NCI-H510A treated with DMSO at 0.1 percent for 48 hours (cell line): ENCODE results near the gene RBM47.
"Not testable (repeated sequence)": the region's sequence is repeated elsewhere in the genome, so short reads cannot be mapped to it uniquely, and the experiment has no call there.

ENCODE experiments used
- DNase-seq: peaks from one replicate; lab custom pipeline; 2025; lab: John Stamatoyannopoulos, UW

The RBM47 gene

DNA sequence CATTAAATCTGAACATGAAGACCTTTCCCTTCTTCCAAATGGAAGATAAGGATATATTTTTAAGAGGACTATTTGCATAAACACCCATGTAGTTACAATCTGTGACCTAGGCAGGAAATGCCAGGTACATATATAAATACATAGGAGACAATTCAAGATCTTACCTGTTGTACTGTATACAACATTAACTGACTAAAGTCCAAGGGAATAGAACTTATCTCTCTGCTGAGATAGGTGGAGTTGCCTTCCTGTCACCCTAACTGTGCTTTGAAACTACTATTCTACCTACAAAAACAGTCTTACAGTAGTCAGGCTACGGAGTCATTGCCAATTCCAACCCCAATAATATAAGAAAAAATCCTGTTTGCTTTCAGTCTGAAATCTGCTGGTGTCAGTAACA lies 188.2 kb downstream of the RBM47 start:
- DNase-seq = no peak

DNA sequence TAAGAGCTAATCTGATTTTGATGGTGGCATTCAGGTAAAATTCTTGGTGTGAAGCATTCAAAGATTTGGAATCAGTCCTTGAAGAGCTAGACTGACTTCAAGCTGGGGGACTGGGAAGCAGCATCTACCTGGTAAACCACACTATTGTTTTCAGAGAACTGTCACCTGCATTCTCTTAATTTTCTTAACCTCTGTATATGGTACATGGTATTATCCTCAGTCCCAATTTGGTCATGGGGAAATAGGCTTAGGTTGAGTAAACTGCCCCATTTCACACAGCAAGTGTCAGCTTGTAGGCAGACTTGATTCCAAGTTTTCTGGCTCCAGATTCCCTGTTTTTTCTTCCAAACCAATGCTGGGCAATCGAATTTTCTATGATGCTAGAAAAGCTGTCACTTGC lies 190.1 kb downstream of the RBM47 start:
- no peak for DNase-seq

DNA sequence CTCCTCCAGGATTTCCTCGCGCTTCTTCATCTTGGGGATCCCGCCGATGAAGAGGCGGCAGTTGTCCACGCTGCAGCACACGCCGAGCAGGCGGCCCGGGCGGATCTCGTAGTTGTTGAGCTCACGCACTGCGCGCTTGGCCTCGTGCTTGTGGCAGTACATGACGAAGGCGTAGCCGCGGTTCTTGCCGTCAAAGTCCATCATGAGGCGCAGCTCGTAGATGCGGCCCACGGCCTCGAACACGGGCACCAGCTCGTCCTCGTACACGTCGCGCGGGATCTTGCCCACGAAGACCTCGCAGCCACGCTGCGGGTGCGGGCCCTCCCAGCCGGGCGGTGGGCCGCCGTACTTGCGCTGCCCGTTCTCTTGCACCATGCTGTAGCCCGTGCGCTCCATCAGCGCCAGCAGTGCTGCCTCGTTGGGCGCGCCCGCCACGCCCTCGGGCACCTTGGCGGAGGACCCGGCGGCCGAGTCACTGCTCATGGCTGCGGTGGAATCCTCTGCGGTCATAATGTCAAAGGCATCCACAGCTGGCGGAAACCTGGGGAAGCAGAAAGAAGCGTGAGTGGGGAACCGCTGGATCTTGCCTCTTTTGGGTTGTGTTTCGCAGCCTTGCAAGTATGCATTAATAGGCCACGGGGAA lies 191.2 kb downstream of the RBM47 start:
- DNase-seq = no peak

DNA sequence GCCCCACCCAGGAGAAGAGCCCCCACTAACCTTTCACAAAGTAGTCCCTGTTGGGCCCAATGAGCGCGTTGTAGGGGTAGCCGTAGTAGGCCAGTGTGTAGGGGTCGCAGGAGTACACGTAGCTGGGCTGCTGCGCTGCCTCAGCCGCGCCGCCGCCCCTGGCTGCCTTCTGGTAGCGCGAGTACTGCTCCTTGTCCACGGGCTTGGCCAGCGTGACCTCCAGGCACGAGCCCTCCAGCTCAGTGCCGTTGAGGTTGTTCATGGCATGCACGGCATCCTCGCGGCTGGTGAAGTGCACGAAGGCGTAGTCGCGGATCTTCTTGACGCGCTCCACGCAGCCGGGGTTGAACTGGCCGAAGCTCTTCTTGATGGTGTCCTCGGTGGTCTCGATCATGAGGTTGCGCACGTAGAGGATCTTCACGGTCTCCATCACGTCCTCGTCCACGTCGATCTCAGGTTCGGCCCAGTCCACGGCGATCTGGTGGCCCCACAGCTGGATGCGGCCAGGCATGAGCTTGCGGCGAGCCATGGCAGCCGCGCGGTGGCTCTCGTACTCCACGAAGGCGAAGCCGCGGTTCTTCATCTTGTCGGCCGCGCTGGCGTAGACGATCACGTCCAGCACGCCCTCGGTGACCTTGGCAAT lies 191.8 kb downstream of the RBM47 start:
- no peak for DNase-seq

DNA sequence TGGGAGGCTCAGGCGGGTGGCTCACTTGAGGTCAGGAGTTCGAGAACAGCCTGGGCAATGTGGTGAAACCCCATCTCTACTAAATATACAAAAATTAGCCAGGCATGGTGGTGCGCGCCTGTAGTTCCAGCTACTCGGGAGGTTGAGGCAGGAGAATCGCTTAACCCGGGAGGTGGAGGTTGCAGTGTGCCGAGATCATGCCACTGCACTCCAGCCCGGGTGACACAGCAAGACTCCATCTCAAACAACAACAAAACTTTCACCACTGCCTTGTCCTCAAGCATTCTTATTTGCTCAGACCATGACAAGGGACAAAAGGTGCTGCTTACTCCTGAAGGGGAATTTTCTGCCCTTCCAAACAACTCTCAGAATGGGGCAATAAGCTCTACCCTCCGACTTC lies 194.4 kb downstream of the RBM47 start:
- DNase-seq = not testable (repeated sequence)

DNA sequence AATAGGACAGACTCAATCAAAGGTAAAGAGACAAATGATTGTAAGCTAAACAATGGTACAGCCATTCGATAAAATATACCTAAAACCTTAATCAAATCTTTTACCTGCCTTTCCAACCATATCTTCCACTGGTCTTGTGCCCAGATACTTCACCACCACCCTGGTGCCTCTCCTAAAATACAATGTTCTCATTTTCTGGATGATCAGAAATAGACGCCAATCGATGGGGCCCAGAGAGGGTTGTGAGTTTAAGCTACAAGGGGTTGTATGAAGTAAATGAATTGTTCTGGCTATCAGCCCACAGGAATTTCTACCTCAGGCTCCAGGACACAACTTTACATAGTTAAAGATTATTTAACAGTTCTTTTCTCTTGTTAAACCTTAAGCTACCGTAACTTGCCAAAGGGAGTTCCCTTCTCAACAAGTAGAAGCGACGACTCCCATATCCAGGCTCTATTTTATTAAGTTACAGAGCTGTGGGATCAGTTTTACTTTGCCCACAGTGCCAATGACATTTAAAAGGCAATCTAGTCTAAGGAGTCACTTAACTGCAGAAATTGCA lies 195.5 kb downstream of the RBM47 start:
- DNase-seq = no peak

DNA sequence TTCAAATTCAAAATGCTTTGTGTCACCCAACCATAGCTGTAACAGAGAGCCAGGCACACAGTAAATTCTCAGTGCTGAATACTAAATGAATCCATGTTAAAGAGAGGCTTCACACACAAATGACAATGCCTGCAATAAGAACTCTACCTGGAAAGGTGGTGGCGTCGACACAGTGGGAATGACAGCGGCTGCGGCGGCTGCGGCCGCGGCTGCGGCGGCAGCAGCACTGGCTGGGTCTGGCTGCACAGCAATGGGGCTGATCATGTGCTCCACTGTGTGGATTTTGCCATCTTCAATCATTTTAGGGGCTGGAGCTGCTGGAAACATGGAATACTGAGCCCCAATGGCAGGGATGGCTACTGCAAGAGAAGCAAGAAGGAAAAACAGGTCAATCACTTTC lies 197.2 kb downstream of the RBM47 start:
- DNase-seq = no peak

DNA sequence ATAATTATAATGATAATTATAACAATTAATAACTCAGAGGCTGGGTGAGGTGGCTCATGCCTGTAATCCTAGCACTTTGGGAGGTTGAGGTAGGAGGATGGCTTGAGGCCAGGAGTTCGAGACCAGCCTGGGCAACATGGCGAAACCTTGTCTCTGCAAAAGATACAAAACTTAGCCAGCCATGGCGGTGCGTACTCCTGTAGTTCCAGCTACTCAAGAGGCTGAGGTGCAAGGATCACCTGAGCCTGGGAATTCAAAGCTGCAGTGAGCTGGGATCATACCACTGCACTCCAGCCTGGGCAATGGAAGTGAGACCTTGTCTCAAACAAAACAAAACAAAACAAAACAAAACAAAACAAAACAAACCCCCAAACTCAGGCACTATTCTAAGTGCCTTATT lies 201.8 kb downstream of the RBM47 start:
- DNase-seq = not testable (repeated sequence)

DNA sequence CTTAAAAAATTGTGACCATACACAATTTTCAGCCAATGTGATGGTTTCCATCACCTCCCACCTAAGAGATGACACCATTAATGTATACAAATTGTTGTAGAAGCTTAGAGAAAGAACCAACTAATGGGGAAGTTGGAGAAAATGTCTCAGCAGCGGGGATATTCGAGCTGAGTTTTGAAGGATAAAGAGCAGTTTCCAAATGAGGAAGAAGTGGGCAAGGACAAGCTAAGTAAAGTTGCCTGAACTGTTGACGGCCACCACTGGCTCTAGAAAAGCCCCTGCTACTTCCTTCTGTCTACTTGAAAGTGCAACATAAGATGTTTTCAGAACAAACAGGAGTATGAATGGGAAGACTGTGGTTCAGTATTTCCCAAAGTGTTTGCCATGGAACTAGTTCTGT lies 202.5 kb downstream of the RBM47 start:
- no peak for DNase-seq

DNA sequence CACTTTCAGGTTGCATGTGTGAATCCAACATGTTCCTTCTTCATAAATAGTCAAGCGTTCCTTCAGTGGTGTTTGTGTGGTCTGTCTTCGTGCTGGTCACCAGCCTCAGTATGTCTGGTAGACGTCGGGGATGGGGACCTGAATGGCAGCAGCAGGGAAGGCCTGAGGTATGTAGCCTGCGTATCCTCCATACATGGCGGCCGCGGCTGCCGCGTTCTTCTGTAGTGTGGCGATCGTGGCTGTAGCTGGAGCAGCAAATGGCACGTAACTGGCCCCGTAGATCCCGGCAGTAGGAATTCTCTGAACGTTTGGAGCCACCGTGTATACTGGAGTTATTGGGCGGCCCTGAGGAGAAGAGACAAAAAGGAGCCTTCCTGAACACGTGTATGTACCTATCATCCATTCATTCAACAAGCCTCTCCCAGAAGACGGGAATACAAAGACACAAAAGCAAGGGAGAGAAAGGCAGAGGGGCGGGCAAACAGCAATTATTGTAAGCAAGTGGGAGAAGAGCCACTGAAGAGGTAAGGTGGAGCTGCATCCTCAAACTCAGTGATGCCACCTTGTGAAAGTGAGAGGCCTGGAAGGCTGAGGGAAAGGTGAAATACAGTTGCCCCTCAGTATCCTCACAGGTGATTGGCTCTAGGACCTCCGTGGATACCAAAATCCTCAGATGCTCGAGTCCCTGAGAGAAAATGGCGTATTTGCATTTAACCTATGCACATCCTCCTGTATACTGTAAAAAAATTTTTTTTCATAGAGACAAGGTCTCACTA lies 203.7 kb downstream of the RBM47 start:
- DNase-seq = no peak

DNA sequence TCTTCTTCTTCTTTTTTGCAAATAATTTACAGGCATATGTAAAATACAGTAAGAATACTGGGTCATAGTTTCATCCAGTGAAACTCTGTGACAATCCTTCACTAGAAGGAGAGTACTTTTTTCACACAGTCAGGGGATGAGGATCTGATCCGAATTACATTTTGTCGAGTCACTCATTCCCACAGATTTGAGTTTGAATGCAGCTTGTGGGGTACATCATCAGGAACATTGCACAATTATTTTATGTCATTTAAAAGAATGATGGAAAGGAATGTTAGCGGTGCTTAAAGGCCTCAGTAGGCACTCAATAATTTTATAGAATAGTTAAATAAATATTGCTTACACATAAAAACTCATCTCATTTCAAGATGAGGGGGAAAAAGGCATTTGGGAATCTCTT lies 205.9 kb downstream of the RBM47 start:
- DNase-seq = no peak

DNA sequence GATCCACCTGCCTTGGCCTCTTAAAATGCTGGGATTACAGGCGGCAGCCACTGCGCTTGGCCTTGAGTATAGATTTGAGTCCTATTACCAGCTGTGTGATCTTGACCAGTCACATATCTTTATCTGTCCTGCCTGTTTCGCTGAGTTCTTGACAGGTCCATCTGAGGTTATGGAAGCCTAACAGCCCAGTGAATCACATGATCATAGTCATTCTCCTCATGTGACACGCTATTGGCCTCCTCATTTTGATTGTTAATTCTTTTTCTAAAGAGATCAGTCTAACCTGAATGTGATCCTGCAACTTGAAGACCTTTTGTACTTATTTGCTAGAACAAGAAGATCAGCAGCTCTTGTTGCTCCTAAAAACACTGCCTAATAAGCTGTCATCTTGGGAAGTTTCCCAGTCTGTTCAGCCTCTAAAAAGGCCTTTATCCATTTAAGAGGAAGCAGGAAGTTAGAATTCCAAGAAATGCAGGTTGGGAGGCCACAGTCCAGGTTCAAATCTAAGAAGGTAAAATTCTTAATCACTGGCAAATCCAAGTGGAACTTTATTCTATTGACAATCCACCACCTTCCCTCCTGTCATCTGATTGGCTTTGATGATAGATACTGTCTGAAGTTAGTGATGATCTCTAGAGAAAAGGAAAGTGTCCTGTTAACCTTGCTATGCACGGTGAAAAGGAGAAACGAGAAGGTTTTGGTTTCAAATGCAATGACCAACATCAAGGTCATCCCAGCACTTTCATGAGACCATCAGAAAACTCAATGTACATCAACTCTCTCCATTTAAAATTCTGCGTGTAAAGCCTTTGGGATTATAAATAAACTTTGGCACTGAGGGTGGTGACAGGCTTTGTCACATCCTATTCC lies 207.6 kb downstream of the RBM47 start:
- DNase-seq = no peak

DNA sequence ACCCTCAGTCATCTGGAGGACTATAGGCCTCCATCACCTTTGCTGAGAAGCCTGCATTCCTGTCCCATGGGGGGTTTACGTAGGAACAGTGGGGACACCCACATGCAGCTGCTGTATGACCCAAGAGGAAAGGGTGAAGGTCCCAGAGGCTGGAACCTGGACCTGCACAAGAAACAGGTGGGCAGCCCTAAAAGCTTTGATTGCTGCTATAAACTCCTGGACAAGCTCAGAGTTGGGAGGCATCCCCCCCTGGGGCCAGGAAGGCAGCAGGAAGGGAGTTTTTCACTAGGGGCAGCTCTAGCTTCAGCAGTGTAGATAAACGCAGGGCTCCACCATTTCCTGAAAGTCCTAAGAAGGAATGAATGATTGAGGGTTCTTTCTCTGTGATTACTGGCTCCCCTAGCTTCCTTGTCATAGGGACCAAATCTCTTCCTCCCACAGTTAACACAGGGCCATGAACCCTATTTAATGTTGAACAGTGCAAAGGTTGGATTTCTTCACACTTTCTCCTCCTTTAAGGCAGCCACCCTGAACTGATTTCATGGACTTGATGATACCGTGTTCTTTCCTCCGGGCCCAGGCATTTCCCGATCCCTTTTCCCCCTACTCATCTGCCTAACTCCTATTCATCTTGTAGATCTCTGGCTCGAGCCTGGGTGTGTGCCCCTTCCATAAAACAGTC lies 210.3 kb downstream of the RBM47 start:
- DNase-seq = no peak

DNA sequence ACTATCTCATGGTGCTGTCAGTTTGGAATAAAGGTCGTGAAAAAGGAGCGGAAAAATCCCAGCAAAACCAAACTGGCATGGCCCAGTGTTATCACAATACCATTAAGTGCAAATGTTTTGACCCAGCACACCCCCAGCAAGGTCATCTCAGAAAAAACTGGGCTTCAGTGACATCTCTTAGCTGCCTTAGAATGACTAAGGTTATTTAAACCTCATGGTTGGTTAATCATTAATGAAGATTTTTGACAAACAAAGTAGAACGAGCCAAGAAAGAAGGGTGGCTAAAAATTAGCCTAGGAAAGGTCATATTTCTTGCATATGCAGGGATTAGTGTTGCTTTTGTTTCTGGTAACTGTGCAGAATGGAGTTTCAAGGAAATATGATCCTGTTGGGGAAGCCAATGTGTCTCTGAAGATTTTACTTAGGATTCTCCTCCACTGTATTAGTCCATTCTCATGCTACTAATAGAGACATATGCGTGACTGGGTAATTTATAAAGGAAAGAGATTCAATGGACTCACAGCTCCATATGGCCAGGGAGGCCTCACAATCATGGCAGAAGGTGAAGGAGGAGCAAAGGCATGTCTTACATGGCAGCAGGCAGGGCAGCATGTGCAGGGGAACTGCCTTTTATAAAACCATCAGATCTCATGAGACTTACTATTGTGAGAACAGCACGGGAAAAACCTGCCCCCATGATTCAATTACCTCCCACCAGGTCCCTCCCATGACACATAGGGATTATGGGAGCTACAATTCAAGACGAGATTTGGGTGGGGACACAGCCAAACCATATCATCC lies 211.0 kb downstream of the RBM47 start:
- DNase-seq = no peak

DNA sequence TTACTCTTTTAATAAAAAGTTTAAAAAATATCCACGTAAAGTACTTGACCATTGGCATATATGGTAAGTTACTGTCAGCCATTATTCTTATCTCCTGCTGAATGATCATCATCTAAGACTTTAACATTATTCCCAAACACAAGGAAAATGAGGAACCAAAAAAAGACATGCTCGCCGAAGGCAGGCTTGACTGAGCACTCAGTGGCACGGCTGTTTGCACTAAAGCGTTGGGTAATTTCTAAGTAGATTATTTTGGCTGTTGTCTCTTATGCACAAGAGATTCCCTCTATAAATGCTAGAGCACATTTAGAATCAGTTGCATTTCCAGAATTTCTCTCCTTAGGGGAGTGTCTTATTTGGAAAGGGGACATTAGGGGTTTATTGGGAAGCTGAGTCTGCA lies 211.7 kb downstream of the RBM47 start:
- DNase-seq = no peak

DNA sequence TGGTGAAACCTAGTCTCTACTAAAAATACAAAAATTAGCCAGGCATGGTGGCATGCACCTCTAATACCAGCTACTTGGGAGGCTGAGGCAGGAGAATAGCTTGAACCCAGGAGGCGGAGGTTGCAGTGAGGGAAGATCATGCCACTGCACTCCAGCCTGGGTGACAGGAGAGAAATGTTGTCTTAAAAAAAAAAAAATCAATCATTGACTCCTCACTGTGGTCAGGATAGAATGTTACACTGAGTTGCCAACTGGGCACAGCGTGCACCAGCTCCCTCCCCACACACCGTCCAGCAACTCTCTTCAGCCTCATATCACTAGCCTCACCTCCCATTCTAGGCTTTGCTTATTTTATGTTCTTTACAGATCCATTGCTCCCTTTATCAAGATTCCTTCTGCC lies 215.0 kb downstream of the RBM47 start:
- DNase-seq = no peak

DNA sequence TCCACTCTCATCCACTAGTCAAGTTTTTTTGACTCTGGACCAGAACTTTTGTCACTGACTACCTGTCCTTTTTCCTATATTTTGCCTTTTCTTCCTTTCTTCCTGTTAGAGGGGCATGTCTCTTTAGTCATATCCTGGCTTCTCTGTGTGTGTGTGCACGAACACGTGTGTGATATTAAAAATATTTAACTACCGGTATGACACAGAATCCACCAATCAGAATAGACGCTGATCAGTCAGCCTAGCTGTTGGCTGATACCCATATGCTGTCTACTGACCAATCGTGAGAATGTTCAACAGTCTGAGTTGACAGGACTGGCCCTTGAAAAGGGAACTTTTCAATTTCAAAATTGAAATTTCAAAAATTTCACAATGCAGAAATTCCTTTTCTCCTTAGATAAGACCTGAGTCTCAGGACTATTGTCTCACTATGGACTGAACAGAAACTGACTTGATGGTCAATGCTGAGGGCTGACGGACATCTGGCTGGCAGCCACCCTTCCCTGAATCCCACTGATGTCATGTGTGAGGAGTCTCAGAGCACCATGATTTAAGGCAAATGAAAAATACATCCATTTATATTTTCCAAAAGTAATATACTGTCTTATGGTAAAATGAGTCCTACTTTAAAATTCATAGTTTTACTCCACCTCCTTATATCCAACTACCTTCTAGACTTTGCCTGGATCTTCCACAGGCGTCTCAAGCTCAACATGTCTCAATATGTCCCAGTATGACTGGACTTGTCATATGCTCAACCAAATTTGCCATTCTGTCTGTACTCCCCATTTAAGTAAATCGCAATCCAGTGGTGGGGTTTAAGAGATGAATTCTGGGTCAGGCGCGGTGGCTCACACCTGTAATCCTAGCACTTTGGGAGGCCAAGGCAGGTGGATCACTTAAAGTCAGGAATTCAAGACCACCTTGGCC lies 216.5 kb downstream of the RBM47 start:
- no peak for DNase-seq

DNA sequence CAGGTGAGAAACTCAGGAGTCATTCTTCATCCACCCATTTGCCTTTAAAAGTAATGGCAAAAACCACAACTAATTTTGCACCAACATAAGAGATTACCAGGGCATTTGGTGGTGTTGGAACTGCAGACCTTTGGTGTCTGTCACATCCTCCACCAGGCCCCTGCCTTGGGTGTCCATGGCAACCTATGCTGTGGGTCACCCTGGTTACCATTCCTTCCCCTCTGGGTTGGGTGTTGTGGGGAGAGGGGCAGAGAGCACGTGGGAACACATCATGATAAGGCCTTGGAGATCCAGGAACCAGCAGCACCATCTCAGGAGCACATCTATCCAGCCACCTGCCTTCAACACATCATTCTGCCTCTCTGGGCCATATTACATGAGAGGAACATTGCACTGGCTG lies 217.3 kb downstream of the RBM47 start:
- no peak for DNase-seq

DNA sequence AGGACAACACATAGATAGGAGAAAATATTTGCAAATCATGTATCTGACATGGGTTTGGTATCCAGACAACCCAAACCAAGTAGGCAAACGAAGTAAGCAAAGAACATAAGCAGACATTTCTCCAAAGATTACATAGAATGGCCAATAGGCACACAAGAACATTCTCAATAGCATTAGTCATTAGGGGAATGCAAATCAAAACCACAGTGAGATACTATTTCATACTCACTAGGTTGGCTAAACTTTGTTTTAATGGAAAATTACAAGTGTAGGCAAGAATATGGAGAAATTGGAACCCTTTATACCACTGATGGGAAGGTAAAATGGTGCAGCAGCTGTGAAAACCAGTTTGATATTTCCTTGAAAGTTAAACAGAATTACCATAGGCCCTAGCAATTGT lies 219.8 kb downstream of the RBM47 start:
- DNase-seq = no peak

DNA sequence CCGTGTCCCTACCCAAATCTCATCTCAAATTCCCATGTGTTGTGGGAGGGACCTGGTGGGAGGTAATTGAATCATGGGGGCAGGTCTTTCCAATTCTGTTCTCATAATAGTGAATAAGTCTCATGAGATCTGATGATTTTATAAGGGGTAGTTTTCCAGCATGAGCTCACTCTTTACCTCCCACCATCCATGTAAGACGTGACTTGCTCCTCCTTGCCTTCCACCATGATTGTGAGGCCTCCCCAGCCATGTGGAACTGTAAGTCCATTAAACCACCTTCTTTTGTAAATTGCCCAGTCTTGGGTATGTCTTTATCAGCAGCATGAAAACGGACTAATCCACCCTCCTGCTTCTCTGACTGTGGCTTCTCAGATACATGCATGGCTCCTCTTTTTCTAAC lies 222.2 kb downstream of the RBM47 start:
- not testable (repeated sequence) for DNase-seq
